Thymus (tissue), 14 donors: ENCODE data around the gene GSTM1. TPM values are rescaled to one million over a fixed set of nuclear protein-coding genes. Genes with fewer than 3 reads are reported as not detected.

ENCODE experiments used
- DNase-seq, 9 donors: peaks; one replicate each; pipeline ENCODE4 v3.0.0-alpha.2; 2013; ENCODE audit warnings: low spot score in 9 of 9, low read depth in 6 of 9, missing footprints in 1 of 9
- H3K27ac ChIP-seq, 2 donors: one replicate each; pipeline ENCODE4 v1.5.1; 2013; ENCODE audit warnings: control low read depth in 1 of 2, low read depth in 1 of 2, low read length in 1 of 2, mild to moderate bottlenecking in 1 of 2, moderate library complexity in 1 of 2
- H3K27me3 ChIP-seq, 2 donors: one replicate each; pipeline ENCODE4 v1.5.1; 2013; ENCODE audit warnings: low read length in 1 of 2; ENCODE audit not compliant: control insufficient read depth in 2 of 2, insufficient read depth in 1 of 2
- H3K36me3 ChIP-seq, 2 donors: one replicate each; pipeline ENCODE4 v1.5.1; 2013; ENCODE audit warnings: low read length in 1 of 2, mild to moderate bottlenecking in 1 of 2, moderate library complexity in 1 of 2; ENCODE audit not compliant: control insufficient read depth in 2 of 2, insufficient read depth in 2 of 2
- H3K4me1 ChIP-seq, 2 donors: one replicate each; pipeline ENCODE4 v1.5.1; 2013; ENCODE audit warnings: low read length in 2 of 2; ENCODE audit not compliant: control insufficient read depth in 2 of 2, insufficient read depth in 2 of 2
- H3K4me3 ChIP-seq, 2 donors: one replicate each; pipeline ENCODE4 v1.5.1; 2013; ENCODE audit warnings: low read length in 2 of 2, control low read depth in 1 of 2, mild to moderate bottlenecking in 1 of 2
- H3K9me3 ChIP-seq, 2 donors: one replicate each; pipeline ENCODE4 v1.5.1; 2013; ENCODE audit warnings: low read length in 1 of 2, mild to moderate bottlenecking in 1 of 2; ENCODE audit not compliant: control insufficient read depth in 2 of 2, insufficient read depth in 1 of 2
- WGBS: extraction: QIAGEN DNeasy Blood & Tissue Kit; methylation state at CpG from one replicate; pipeline ENCODE4 v1.1.7; 2013; 5-methylcytosine and 5-hydroxymethylcytosine counted together
- long read RNA-seq, 10 donors: transcript quantifications; one replicate each; lab custom pipeline, GENCODE V29; 2026
- polyA plus RNA-seq: library from polyadenylated mRNA; stranded (reverse); fragments of 200-250 nt; gene quantifications from one replicate; pipeline ENCODE4 v1.2.3, GENCODE V29; 2013
- total RNA-seq: library from RNA; stranded (reverse); fragments of 120-200 nt; gene quantifications from one replicate; pipeline ENCODE4 v1.2.4, GENCODE V29; 2013
- donor health status: healthy.

The GSTM1 gene
- 12.9 TPM for total RNA-seq
- 0.27 TPM for polyA plus RNA-seq
- long read RNA-seq, donor 1, transcript GSTM1-201 (8 exons, 1,161 nt): major isoform, 6 of 7 reads
- long read RNA-seq, donor 1, partial matches to known transcripts: 0 of 7 reads
- long read RNA-seq, donor 1, other reads (novel, unspliced or antisense): 0 of 7 reads
- long read RNA-seq, donor 2, transcript GSTM1-201 (8 exons, 1,161 nt): major isoform, 10 of 11 reads
- long read RNA-seq, donor 2, partial matches to known transcripts: 0 of 11 reads
- long read RNA-seq, donor 2, other reads (novel, unspliced or antisense): 0 of 11 reads
- long read RNA-seq, donor 3, transcript GSTM1-201 (8 exons, 1,161 nt): major isoform, 14 of 15 reads
- long read RNA-seq, donor 3, partial matches to known transcripts: 0 of 15 reads
- long read RNA-seq, donor 3, other reads (novel, unspliced or antisense): 0 of 15 reads
- long read RNA-seq, donor 4, transcript GSTM1-201 (8 exons, 1,161 nt): major isoform, 9 of 9 reads
- long read RNA-seq, donor 4, partial matches to known transcripts: 0 of 9 reads
- long read RNA-seq, donor 4, other reads (novel, unspliced or antisense): 0 of 9 reads
- long read RNA-seq, donor 5, partial matches to known transcripts: 0 of 5 reads
- long read RNA-seq, donor 5, other reads (novel, unspliced or antisense): 0 of 5 reads
- long read RNA-seq, donor 6, transcript GSTM1-201 (8 exons, 1,161 nt): major isoform, 7 of 8 reads
- long read RNA-seq, donor 6, partial matches to known transcripts: 0 of 8 reads
- long read RNA-seq, donor 6, other reads (novel, unspliced or antisense): 0 of 8 reads
- long read RNA-seq, donor 7: 0 reads
- long read RNA-seq, donor 8, transcript GSTM1-201 (8 exons, 1,161 nt): major isoform, 5 of 5 reads
- long read RNA-seq, donor 8, partial matches to known transcripts: 0 of 5 reads
- long read RNA-seq, donor 8, other reads (novel, unspliced or antisense): 0 of 5 reads
- long read RNA-seq, donor 9, transcript GSTM1-201 (8 exons, 1,161 nt): major isoform, 6 of 8 reads
- long read RNA-seq, donor 9, partial matches to known transcripts: 0 of 8 reads
- long read RNA-seq, donor 9, other reads (novel, unspliced or antisense): 0 of 8 reads
- long read RNA-seq, donor 10, transcript GSTM1-201 (8 exons, 1,161 nt): major isoform, 9 of 14 reads
- long read RNA-seq, donor 10, partial matches to known transcripts: 0 of 14 reads
- long read RNA-seq, donor 10, other reads (novel, unspliced or antisense): 5 of 14 reads

DNA sequence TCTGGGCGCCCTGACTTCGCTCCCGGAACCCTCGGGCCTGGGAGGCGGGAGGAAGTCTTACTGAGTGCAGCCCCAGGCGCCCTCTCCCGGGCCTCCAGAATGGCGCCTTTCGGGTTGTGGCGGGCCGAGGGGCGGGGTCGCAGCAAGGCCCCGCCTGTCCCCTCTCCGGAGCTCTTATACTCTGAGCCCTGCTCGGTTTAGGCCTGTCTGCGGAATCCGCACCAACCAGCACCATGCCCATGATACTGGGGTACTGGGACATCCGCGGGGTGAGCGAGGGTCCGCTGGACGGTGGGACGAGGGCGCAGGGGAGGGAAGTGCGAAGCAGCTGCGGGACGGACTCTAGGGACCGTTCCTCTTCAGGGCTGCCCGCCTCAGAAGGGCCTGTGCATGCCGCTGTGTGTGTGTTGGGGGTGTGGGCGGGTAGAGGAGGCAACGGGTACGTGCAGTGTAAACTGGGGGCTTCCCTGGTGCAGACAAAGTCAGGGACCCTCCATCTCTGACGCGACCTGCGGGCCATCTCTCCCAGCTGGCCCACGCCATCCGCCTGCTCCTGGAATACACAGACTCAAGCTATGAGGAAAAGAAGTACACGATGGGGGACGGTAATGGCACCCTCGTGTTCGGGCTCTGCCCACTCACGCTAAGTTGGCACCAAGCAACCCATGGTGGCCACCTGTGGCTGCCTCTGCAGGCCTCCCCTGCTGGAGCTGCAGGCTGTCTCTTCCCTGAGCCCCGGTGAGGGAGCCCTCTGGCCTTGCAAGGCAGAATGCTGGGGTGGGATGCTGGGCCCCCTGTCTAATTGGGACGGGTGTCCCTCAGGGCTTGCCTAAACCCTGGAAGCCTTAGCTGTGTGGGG is at the start of gene GSTM1:
Gene GSTM1, plus strand, starts transcription at position 177 of the 859 bp plus-strand sequence. Its CDS starts 57 bp downstream, at position 234.
- H3K27me3 ChIP-seq: no peaks in the 10 kb centered on the region
- H3K4me1 ChIP-seq: peaks cover 0 to 3% of the 10 kb centered on the region in 2 donors
- peak in 5 of 9 donors; percentile 42 to 88 (median 68) for DNase-seq
- no peaks in the 10 kb centered on the region for H3K36me3 ChIP-seq
- H3K27ac ChIP-seq: peak within 1 kb of the TSS in 1 of 2 donors; percentile 43
- WGBS: no CpG with 5 or more reads among the region's 46 CpGs
- H3K9me3 ChIP-seq: no peaks in the 10 kb centered on the region
- peak within 1 kb of the TSS in 1 of 2 donors; percentile 58 for H3K4me3 ChIP-seq

DNA sequence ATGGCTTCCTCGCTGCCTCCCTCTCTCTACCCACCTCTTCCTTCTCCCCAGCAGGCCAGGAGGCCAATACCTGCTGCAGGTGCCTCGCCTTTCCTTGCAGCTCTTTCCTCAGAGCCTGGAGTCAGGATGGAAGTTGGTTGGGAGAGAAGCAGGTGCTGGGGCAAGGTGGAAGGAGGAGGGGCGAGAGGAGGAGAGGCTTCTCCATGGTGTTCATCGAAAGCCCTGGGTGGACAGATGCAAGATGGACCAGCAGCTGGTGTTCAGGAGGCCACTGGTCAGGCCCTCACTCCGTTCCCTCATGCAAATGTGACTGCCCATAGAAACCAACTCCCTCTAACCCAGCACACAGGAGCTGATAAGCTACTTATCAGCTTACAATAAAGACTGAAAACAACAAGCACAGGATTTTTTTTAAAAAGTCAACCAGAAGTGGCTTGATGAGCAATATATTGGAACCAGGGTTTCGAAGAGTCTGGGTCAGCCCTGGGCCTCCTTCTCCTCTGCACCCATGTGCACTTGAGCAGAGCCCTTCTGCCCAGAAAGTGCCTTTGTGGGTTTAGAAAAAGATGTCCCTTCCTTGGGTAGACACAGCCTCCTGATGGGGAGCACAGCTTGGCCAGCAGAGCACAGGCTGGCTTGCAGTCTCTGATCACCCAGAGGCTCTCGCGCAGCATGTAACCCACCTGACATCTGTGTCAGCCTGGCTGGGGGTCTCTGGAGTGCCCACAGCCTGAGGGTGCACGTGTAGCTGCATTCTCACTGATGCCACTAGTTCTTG is 48.4 kb upstream of the GSTM1 start:
- Histone ChIP-seq H3K36me3 (no peaks in the 10 kb centered on the region), H3K27me3 (no peaks in the 10 kb centered on the region), H3K27ac (no peak overlapping the region), H3K4me3 (no peak overlapping the region), H3K4me1 (peaks cover 2 to 12% of the 10 kb centered on the region in 2 donors), H3K9me3 (no peaks in the 10 kb centered on the region)
- 88% methylated on average over 9 of the region's 9 CpGs for WGBS
- no peak for DNase-seq

DNA sequence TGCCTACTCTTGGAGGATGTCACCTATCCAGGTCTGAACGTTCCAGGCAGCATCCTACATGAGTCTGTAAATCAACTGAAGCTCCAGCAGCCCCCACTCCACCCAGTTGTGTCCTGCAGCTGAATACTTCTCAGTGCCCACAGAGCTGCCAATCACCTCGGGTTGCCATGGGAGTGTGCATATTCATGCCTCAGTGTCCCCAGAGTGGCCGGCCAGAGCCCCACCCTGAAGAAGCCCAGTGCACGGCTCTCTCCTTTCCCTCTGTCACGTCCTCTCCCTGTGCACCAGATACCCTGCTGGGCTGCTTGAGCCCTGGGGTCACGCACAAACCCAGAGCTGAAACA is 47.8 kb upstream of the GSTM1 start:
- Histone ChIP-seq H3K27ac (no peak overlapping the region), H3K4me1 (peaks cover 2 to 12% of the 10 kb centered on the region in 2 donors), H3K9me3 (no peaks in the 10 kb centered on the region), H3K27me3 (no peaks in the 10 kb centered on the region), H3K36me3 (no peaks in the 10 kb centered on the region), H3K4me3 (no peak overlapping the region)
- 75% methylated on average over 6 of the region's 6 CpGs for WGBS
- no peak for DNase-seq

DNA sequence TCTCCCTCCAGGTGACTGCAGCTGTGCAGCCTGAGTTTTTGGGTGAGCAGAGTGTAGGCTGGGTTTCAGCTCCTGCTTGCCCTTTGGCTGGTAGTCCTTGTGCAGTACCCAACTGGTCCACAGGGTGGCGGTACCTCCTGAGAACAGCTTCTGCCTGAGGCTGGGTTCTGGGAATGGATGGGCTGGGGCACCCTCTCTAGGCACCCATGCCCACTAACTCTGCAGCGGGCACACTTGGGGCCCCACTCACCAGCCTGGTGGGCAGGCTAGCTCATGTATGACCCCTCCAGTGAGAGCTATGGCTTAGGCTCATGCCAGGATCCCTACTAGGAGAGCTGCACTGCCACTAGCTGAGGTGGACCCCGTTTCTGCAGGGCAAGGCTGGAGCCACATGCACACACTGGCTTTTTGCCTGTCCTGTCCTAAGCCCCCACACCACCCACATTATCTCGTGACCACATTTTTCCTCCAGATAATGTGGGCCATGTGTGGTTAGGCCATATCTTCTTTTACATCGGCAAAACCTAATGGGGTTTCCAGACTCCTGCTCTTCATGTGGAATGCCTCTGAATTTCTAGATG is 47.2 kb upstream of the GSTM1 start:
- H3K27ac ChIP-seq: no peak overlapping the region
- H3K4me3 ChIP-seq: no peak overlapping the region
- no peaks in the 10 kb centered on the region for H3K27me3 ChIP-seq
- H3K4me1 ChIP-seq: peaks cover 2 to 12% of the 10 kb centered on the region in 2 donors
- H3K36me3 ChIP-seq: no peaks in the 10 kb centered on the region
- H3K9me3 ChIP-seq: no peaks in the 10 kb centered on the region
- 29% methylated on average over 5 of the region's 5 CpGs for WGBS
- DNase-seq: peak in 8 of 9 donors; percentile 57 to 92 (median 82)

DNA sequence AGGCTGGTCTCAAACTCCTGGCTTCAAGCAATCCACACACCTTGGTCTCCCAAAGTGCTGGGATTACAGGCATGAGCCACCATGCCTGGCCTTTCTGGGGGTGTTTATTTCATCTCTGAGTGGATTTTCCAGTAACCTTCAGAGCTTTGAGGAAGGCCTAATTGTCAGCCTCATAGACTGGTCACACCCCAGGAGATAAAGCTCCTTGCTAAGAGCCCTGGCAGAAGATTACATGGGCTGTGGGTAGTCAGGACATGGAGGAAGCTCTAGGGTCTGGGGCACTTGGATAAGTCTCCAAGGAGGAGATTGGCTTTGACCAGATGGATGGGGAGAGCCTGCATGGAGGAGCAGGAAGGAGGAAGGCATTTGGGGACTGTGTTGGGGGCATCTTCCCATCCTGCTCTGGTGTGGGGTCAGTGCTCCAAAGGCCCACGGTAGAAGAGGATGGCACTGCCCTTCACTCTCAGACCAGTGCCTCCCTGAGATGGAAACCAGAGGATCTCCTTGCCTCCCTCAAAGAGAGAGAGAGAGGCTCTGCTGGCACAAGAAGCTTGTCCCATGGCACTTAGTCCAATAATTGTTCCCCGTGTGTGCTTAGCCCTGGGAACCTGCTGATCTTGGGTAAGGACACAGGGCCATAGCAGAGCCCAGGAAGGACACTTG is 46.4 kb upstream of the GSTM1 start:
- H3K4me3 ChIP-seq: no peak overlapping the region
- H3K36me3 ChIP-seq: no peaks in the 10 kb centered on the region
- no peak for DNase-seq
- H3K27me3 ChIP-seq: no peaks in the 10 kb centered on the region
- no peaks in the 10 kb centered on the region for H3K9me3 ChIP-seq
- WGBS: 92% methylated on average over 2 of the region's 2 CpGs
- no peak overlapping the region for H3K27ac ChIP-seq
- H3K4me1 ChIP-seq: peaks cover 2 to 12% of the 10 kb centered on the region in 2 donors

DNA sequence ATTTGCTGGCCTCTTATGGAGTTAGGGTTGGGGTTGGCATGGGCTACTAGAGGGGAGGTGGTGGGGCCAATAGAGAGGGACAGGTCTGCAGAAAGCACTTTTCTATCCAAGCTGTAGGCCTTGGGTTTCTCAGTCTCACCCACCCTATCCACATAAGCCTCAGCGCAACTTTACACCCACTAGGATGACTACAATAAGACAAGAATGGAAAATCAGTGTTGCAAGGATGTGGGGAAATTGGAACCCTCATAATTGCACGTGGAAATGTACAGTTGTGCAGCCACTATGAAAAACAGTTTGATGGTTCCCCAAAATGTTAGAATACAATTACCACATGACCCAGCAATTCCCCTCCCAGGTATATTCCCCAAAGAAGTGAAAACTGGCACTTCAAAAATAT is 45.8 kb upstream of the GSTM1 start:
- Histone ChIP-seq H3K9me3 (no peaks in the 10 kb centered on the region), H3K27ac (no peak overlapping the region), H3K27me3 (no peaks in the 10 kb centered on the region), H3K4me1 (peaks cover 2 to 12% of the 10 kb centered on the region in 2 donors), H3K4me3 (no peak overlapping the region), H3K36me3 (no peaks in the 10 kb centered on the region)
- 95% methylated on average over 2 of the region's 2 CpGs for WGBS
- DNase-seq: no peak

DNA sequence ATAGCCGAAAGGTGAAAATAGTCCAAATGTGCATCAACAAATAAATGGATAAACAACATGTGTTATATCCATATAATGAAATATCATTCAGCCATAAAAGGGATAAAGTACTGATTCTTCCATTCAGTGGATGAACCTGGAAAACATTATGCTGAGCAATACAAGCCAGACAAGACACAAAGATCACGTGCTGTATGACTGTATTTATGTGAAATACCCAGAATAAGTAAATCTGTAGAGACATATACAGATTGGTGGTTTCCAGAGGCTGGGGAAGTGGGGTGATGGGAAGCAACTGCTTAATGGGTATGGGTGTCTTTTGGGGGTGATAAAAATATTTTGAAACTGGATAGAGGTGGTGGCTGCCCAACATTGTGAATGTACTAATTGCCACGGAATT is 45.0 kb upstream of the GSTM1 start:
- Histone ChIP-seq H3K9me3 (no peaks in the 10 kb centered on the region), H3K27ac (no peak overlapping the region), H3K36me3 (no peaks in the 10 kb centered on the region), H3K27me3 (no peaks in the 10 kb centered on the region), H3K4me1 (peaks cover 2 to 12% of the 10 kb centered on the region in 2 donors), H3K4me3 (no peak overlapping the region)
- DNase-seq: no peak
- 87% methylated on average over 3 of the region's 3 CpGs for WGBS
